Neural progenitor cell (in vitro differentiated cells): Measurements from ENCODE around the gene CRB2. TPM values are rescaled to one million over a fixed set of nuclear protein-coding genes. Genes with fewer than 3 reads are reported as not detected.
A peak's percentile ranks its signal among the peaks of the same experiment; 100 is the strongest.

Source experiments
- DNase-seq: peaks from one replicate; pipeline ENCODE4 v3.0.0-alpha.2; 2016; ENCODE audit warnings: low spot score
- H2AFZ ChIP-seq: fragments of 200-600 bp; sonication (generic); replicated peaks from 2 replicates; pipeline ENCODE4 v1.6.1; 2016; ENCODE audit warnings: antibody characterized with exemption
- H3F3A ChIP-seq: fragments of 200-600 bp; sonication (generic); 2 replicates; pipeline ENCODE4 v1.6.1; 2016; ENCODE audit warnings: antibody characterized with exemption, low read depth
- H3K27ac ChIP-seq: fragments of 200-600 bp; sonication (generic); 2 replicates; pipeline ENCODE4 v1.5.1; 2016; ENCODE audit warnings: mild to moderate bottlenecking
- H3K27me3 ChIP-seq: fragments of 200-600 bp; sonication (generic); 2 replicates; pipeline ENCODE4 v1.6.1; 2016; ENCODE audit warnings: mild to moderate bottlenecking, moderate library complexity
- H3K36me3 ChIP-seq: fragments of 200-600 bp; sonication (generic); 2 replicates; pipeline ENCODE4 v1.5.1; 2016
- H3K4me1 ChIP-seq: fragments of 200-600 bp; sonication (generic); 2 replicates; pipeline ENCODE4 v1.6.1; 2016; ENCODE audit warnings: mixed run types
- H3K4me2 ChIP-seq: fragments of 200-600 bp; sonication (generic); 2 replicates; pipeline ENCODE4 v1.6.1; 2016
- H3K4me3 ChIP-seq: fragments of 200-600 bp; sonication (generic); 2 replicates; pipeline ENCODE4 v1.5.1; 2016
- H3K79me2 ChIP-seq: fragments of 200-600 bp; sonication (generic); 2 replicates; pipeline ENCODE4 v1.6.1; 2016; ENCODE audit warnings: low read depth
- H3K9ac ChIP-seq: fragments of 200-600 bp; sonication (generic); 2 replicates; pipeline ENCODE4 v1.6.1; 2016
- H3K9me3 ChIP-seq: fragments of 200-600 bp; sonication (generic); 2 replicates; pipeline ENCODE4 v1.5.1; 2016; ENCODE audit warnings: low read depth
- H4K20me1 ChIP-seq: fragments of 200-600 bp; sonication (generic); 2 replicates; pipeline ENCODE4 v1.6.1; 2016; ENCODE audit warnings: low read depth
- H3K27ac Mint-ChIP-seq: 3 replicates; pipeline ENCODE4 v1.8.0; 2021; ENCODE audit warnings: mixed read lengths
- H3K27me3 Mint-ChIP-seq: 2 replicates; pipeline ENCODE4 v1.8.0; 2022; ENCODE audit warnings: low read depth, mild to moderate bottlenecking, inconsistent platforms, moderate library complexity, mixed read lengths; ENCODE audit not compliant: insufficient read depth
- H3K36me3 Mint-ChIP-seq: 3 replicates; pipeline ENCODE4 v1.8.0; 2021; ENCODE audit warnings: mixed read lengths
- H3K4me1 Mint-ChIP-seq: 3 replicates; pipeline ENCODE4 v1.8.0; 2021; ENCODE audit warnings: mixed read lengths
- H3K4me3 Mint-ChIP-seq: 3 replicates; pipeline ENCODE4 v1.8.0; 2021; ENCODE audit warnings: mild to moderate bottlenecking, moderate library complexity, mixed read lengths
- H3K9me3 Mint-ChIP-seq: 3 replicates; pipeline ENCODE4 v1.8.0; 2020; ENCODE audit warnings: mixed read lengths
- EZH2 ChIP-seq: fragments of 200-600 bp; sonication (generic); IDR thresholded peaks from 2 replicates; pipeline ENCODE4 v1.6.1; 2017; ENCODE audit warnings: antibody characterized with exemption, mild to moderate bottlenecking, moderate library complexity
- EZH2phosphoT487 ChIP-seq: fragments of 200-600 bp; sonication (generic); IDR thresholded peaks from 2 replicates; pipeline ENCODE4 v1.6.1; 2017; ENCODE audit warnings: antibody characterized with exemption
- total RNA-seq: library from RNA; depleted of rRNA; stranded (reverse); fragments of >200 nt; gene quantifications from 2 replicates; pipeline ENCODE4 v1.2.3, GENCODE V29; 2015; ENCODE audit warnings: low replicate concordance
- TF ChIP-seq, protein P1 (sequence below): fragments of 200-600 bp; sonication (generic); IDR thresholded peaks from 2 replicates; pipeline ENCODE4 v1.5.1; 2017; ENCODE audit warnings: antibody characterized with exemption, mild to moderate bottlenecking

CRB2 gene
- total RNA-seq, 1 donor from 2014 or later = 18.5 TPM

DNA sequence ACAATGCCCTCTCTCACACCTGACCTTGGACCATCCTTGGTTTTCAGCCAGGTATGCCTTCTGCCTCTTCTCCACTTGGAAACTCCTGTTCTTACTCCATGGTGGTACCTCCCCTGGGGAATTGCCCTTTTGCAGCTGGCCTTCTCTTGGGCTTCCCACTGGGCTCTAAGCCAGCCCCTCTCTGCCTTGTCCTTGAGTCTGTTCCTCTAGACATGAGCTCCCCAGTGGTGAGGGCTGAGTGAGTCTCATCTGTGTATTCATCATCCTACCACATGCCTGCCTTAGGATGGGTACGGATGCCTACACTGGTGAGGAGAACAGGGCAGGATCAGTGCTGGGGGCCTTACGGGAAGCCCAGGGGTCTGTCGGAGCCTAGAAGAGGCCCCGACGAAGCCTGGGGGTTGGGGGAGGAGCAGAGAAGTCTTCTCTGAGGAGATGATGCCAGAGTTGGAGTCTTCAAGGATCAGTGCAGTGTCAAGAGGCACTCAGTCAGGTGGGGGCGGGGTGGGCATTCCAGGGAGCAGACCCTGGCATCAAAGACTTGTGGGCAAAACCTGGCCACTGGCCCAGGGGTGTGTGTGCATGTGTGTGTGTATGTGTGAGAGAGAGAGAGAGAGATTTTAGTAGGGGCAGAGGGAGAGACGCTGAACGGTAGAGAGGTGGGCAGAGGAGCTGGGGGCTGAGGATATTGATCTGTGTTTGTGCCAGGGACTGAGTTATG, 5.2 kb upstream of the CRB2 start:
- Mint-ChIP-seq H3K4me3 (no peak overlapping the region), H3K27ac (no peak overlapping the region), H3K27me3 (peaks cover 22% of the 10 kb centered on the region), H3K9me3 (no peaks in the 10 kb centered on the region), H3K4me1 (peaks cover 17% of the 10 kb centered on the region), H3K36me3 (no peaks in the 10 kb centered on the region)
- Histone ChIP-seq H3K4me1 (no peaks in the 10 kb centered on the region), H3K9ac (no peak overlapping the region), H3F3A (peaks cover 44% of the 10 kb centered on the region), H3K9me3 (no peaks in the 10 kb centered on the region), H2AFZ (no peak overlapping the region), H3K36me3 (no peaks in the 10 kb centered on the region), H3K4me3 (no peak overlapping the region), H3K27ac (no peak overlapping the region), H3K4me2 (no peak overlapping the region), H3K79me2 (no peaks in the 10 kb centered on the region), H3K27me3 (no peaks in the 10 kb centered on the region), H4K20me1 (peaks cover 5% of the 10 kb centered on the region)
- no peak for TF ChIP-seq EZH2phosphoT487
- TF ChIP-seq, protein P1, sequence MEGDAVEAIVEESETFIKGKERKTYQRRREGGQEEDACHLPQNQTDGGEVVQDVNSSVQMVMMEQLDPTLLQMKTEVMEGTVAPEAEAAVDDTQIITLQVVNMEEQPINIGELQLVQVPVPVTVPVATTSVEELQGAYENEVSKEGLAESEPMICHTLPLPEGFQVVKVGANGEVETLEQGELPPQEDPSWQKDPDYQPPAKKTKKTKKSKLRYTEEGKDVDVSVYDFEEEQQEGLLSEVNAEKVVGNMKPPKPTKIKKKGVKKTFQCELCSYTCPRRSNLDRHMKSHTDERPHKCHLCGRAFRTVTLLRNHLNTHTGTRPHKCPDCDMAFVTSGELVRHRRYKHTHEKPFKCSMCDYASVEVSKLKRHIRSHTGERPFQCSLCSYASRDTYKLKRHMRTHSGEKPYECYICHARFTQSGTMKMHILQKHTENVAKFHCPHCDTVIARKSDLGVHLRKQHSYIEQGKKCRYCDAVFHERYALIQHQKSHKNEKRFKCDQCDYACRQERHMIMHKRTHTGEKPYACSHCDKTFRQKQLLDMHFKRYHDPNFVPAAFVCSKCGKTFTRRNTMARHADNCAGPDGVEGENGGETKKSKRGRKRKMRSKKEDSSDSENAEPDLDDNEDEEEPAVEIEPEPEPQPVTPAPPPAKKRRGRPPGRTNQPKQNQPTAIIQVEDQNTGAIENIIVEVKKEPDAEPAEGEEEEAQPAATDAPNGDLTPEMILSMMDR = no peak
- no peak for TF ChIP-seq EZH2
- no peak for DNase-seq

DNA sequence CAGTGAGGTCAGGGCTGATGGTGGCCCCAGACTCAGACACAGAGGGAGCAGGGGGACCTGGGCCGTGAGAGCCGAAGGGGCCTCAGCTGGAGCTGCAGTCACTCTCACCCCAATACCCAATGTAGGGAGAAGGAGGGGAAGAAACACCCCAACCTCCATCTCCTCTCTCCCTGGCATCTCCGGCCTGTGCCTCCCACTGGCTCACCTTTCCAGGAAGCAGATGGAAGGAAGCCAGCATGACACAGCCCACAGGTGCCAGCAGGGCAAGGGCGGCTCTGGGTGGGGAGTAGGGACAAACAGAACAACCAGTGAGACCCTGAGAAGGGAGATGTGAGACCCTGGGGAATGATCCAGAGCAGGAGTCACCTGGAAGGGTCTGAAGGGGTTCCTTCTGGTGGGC, 3.0 kb upstream of the CRB2 start:
- H3K27ac ChIP-seq = no peak overlapping the region
- H3K36me3 Mint-ChIP-seq = no peaks in the 10 kb centered on the region
- H4K20me1 ChIP-seq = peaks cover 5% of the 10 kb centered on the region
- H3K79me2 ChIP-seq = peaks cover 19% of the 10 kb centered on the region
- H3K9me3 Mint-ChIP-seq = no peaks in the 10 kb centered on the region
- no peak overlapping the region for H3K4me2 ChIP-seq
- no peaks in the 10 kb centered on the region for H3K36me3 ChIP-seq
- H3K9ac ChIP-seq = no peak overlapping the region
- H3K27me3 ChIP-seq = no peaks in the 10 kb centered on the region
- peaks cover 27% of the 10 kb centered on the region for H3K4me1 Mint-ChIP-seq
- H3F3A ChIP-seq = peaks cover 45% of the 10 kb centered on the region
- no peak overlapping the region for H2AFZ ChIP-seq
- no peak overlapping the region for H3K4me3 ChIP-seq
- peaks cover 9% of the 10 kb centered on the region for H3K4me1 ChIP-seq
- TF ChIP-seq, protein P1 = no peak
- no peak for TF ChIP-seq EZH2
- no peak for TF ChIP-seq EZH2phosphoT487
- H3K4me3 Mint-ChIP-seq = no peak overlapping the region
- H3K9me3 ChIP-seq = no peaks in the 10 kb centered on the region
- H3K27me3 Mint-ChIP-seq = peaks cover 25% of the 10 kb centered on the region
- no peak for DNase-seq
- no peak overlapping the region for H3K27ac Mint-ChIP-seq

DNA sequence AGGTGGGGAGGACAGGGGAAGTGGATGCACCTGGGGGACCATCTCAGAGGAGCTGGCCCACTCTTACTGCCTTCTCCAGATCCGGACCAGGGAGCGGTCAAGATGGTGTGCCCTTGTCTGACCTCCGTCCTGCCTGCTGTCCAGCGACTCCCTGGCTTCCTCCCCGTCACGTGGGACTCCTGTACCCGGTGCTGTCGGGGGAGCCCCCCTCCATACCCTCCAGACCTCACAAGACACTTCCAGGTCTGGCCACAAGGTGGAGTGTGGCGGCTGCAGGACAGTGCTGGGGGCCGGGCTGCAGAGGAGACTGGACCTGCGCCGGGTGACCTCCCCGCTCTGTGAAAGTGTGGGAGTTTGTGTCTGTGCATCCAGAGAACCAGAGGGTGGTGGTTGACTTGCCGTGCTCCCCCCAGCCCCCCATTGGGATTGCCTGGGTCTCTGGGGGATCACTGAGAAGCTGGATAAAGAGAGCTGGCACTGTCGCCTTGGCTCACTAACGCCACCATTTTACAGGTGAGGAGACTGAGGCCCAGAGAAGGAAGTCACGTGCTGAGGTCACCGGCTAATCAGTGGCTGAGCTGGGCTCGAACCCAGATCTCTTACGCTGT, 1.9 kb upstream of the CRB2 start:
- H3K79me2 ChIP-seq = peaks cover 29% of the 10 kb centered on the region
- Mint-ChIP-seq H3K27ac (no peak overlapping the region), H3K4me1 (peaks cover 38% of the 10 kb centered on the region), H3K27me3 (peaks cover 28% of the 10 kb centered on the region), H3K36me3 (no peaks in the 10 kb centered on the region), H3K9me3 (no peaks in the 10 kb centered on the region), H3K4me3 (peak overlapping the region; percentile 75)
- no peaks in the 10 kb centered on the region for H3K9me3 ChIP-seq
- H3F3A ChIP-seq = peaks cover 48% of the 10 kb centered on the region
- H4K20me1 ChIP-seq = peaks cover 5% of the 10 kb centered on the region
- no peak overlapping the region for H3K4me3 ChIP-seq
- H3K4me2 ChIP-seq = peak overlapping the region; percentile 63
- no peaks in the 10 kb centered on the region for H3K27me3 ChIP-seq
- no peak for TF ChIP-seq EZH2
- no peak for TF ChIP-seq EZH2phosphoT487
- TF ChIP-seq, protein P1 = peak; percentile 85
- peak; percentile 88 for DNase-seq
- H3K4me1 ChIP-seq = peaks cover 17% of the 10 kb centered on the region
- H3K9ac ChIP-seq = no peak overlapping the region
- H3K36me3 ChIP-seq = no peaks in the 10 kb centered on the region
- H3K27ac ChIP-seq = no peak overlapping the region
- no peak overlapping the region for H2AFZ ChIP-seq
